GM12873 (cell line): ENCODE measurements around the gene CLCN4.

Experiments
- CTCF ChIP-seq: IDR thresholded peaks from 2 replicates; pipeline ENCODE4 v1.5.1; 2012; ENCODE audit warnings: low read depth, mild to moderate bottlenecking, moderate library complexity, low read length, control low read depth; ENCODE audit not compliant: insufficient read depth; ENCODE audit errors: missing control alignments

Gene CLCN4

GRCh38 chrX:10142041-10142599 is 14.7 kb upstream of the CLCN4 start:
- no peak for TF ChIP-seq CTCF

- TF ChIP-seq CTCF, result no peak
These were observed 13.4 kb upstream of the CLCN4 start for GRCh38 chrX:10143071-10143983.

- TF ChIP-seq CTCF, result no peak
These were observed 10.4 kb upstream of the CLCN4 start for GRCh38 chrX:10146346-10146745.

GRCh38 chrX:10152086-10152485 is 4.7 kb upstream of the CLCN4 start:
- no peak for TF ChIP-seq CTCF

GRCh38 chrX:10155137-10155536 is 1.6 kb upstream of the CLCN4 start:
- no peak for TF ChIP-seq CTCF

GRCh38 chrX:10157032-10157341 is 212 bp downstream of the CLCN4 start:
- TF ChIP-seq CTCF, result no peak

- no peak for TF ChIP-seq CTCF
These were observed 768 bp downstream of the CLCN4 start for GRCh38 chrX:10157543-10157942.
